Spleen (tissue), 11 donors: ENCODE results near the gene PELI2. TPM values are rescaled to one million over a fixed set of nuclear protein-coding genes. Genes with fewer than 3 reads are reported as not detected.
A peak's percentile ranks its signal among the peaks of the same experiment; 100 is the strongest.

Experiments used
- DNase-seq: peaks from one replicate; pipeline ENCODE4 v3.0.0-alpha.2; 2020
- H3K27ac ChIP-seq, 8 donors: fragments of 200-600 bp; sonication (generic) in 7 of 8; 1 replicate in 4 of 8; 2 replicates in 4 of 8; pipeline versions ENCODE4 v1.5.0 to v1.8.0; 2016 to 2021; ENCODE audit warnings: inconsistent platforms in 4 of 8, mild to moderate bottlenecking in 4 of 8, moderate library complexity in 1 of 8
- H3K27me3 ChIP-seq, 7 donors: fragments of 200-600 bp; sonication (generic) in 6 of 7; replicated peaks in 1 of 7; 1 replicate in 4 of 7; 2 replicates in 3 of 7; pipeline versions ENCODE4 v1.5.0 to v1.8.0; 2016 to 2021; ENCODE audit warnings: inconsistent platforms in 3 of 7, mild to moderate bottlenecking in 1 of 7
- H3K36me3 ChIP-seq, 6 donors: fragments of 200-600 bp; sonication (generic) in 5 of 6; 1 replicate in 4 of 6; 2 replicates in 2 of 6; pipeline versions ENCODE4 v1.5.0 to v1.8.0; 2016 to 2021; ENCODE audit warnings: inconsistent platforms in 2 of 6
- H3K4me1 ChIP-seq, 6 donors: fragments of 200-600 bp; sonication (generic) in 5 of 6; 1 replicate in 3 of 6; 2 replicates in 3 of 6; pipeline versions ENCODE4 v1.5.0 to v1.8.0; 2016 to 2021; ENCODE audit warnings: inconsistent platforms in 3 of 6
- H3K4me3 ChIP-seq, 8 donors: fragments of 200-600 bp; sonication (generic) in 7 of 8; 1 replicate in 4 of 8; 2 replicates in 4 of 8; pipeline versions ENCODE4 v1.5.0 to v1.8.0; 2016 to 2021; ENCODE audit warnings: inconsistent platforms in 4 of 8, mild to moderate bottlenecking in 4 of 8, moderate library complexity in 2 of 8
- H3K9me3 ChIP-seq, 8 donors: fragments of 200-600 bp; sonication (generic) in 7 of 8; 1 replicate in 4 of 8; 2 replicates in 4 of 8; pipeline versions ENCODE4 v1.5.0 to v1.8.0; 2016 to 2021; ENCODE audit warnings: inconsistent platforms in 4 of 8
- CTCF ChIP-seq, 11 experiments: fragments of 200-600 bp in 7 of 11; fragments of 450-650 bp in 4 of 11; sonication (generic) in 4 of 11; IDR thresholded peaks in 8 of 11; conservative IDR thresholded peaks in 3 of 11; 1 replicate in 7 of 11; 2 replicates in 4 of 11; pipeline versions ENCODE4 v1.4.0 to v1.8.0; 2016 to 2021; ENCODE audit warnings: antibody characterized with exemption in 11 of 11, inconsistent platforms in 4 of 11, mild to moderate bottlenecking in 1 of 11
- POLR2A ChIP-seq, 3 donors: fragments of 450-650 bp; IDR thresholded peaks; one replicate each; pipeline ENCODE4 v1.5.1; 2017; ENCODE audit warnings: antibody characterized with exemption in 3 of 3, mild to moderate bottlenecking in 1 of 3
- POLR2AphosphoS5 ChIP-seq, 3 donors: sonication (generic); formaldehyde crosslinking; IDR thresholded peaks; one replicate each; pipeline ENCODE4 v1.5.1; 2017; ENCODE audit warnings: antibody characterized with exemption in 3 of 3
- WGBS, 5 donors: extraction: QIAGEN DNeasy Blood & Tissue Kit in 3 of 5; methylation state at CpG; one replicate each; pipeline versions ENCODE4 v1.1.5 to v1.1.7; 2013 to 2018; 5-methylcytosine and 5-hydroxymethylcytosine counted together
- intact Hi-C: fragments of 100-400 bp; cut with DNase I; formaldehyde crosslinking; loops from one replicate; pipeline ENCODE4 v1.15.0; 2023; ENCODE audit warnings: low total_unique reads
- polyA plus RNA-seq, 3 donors: library from polyadenylated mRNA; stranded (reverse); fragments of 200-250 nt; gene quantifications; one replicate each; pipeline ENCODE4 v1.2.1, GENCODE V29; 2013
- total RNA-seq, 7 donors: library from RNA; depleted of rRNA in 3 of 7; stranded (reverse); fragments of >200 nt in 3 of 7; fragmentation: NEBNext Ultra II Directional in 4 of 7; extraction: Animal tissue kit (Norgen Biotek cat#: 25700) in 4 of 7; gene quantifications; one replicate each; pipeline versions ENCODE4 v1.1.0 to v1.2.1, GENCODE V29; 2016 to 2021
- donor health status: healthy with polysubstance abuse.
- donor health status: DM: no; HTN: no; CAD: no; lungs with moderate emphysema.
- donor health status: DM: no; HTN: no; CAD: no.
- donor health status: Bipolar disorder and iron deficiency.
- donor health status: healthy.
- donor health status: DM: no; HTN: no; CAD: no.
- donor health status: DM: yes; HTN: yes; CAD: no.

PELI2 gene
- total and polyA plus RNA-seq, 10 donors = 2.1 to 25.3 (median 18.0) TPM

- Histone ChIP-seq H3K36me3 (no peaks in the 10 kb centered on the region), H3K4me3 (no peak overlapping the region), H3K27me3 (no peaks in the 10 kb centered on the region), H3K9me3 (no peaks in the 10 kb centered on the region), H3K4me1 (peaks cover 0 to 13% (median 0%) of the 10 kb centered on the region in 6 donors), H3K27ac (no peak overlapping the region)
- no peak for DNase-seq
- intact Hi-C loops = no loop called here
- TF ChIP-seq CTCF (IDR thresholded peaks at IDR 0.05 in 8 of 11, conservative IDR thresholded peaks at IDR 0.05 in 3 of 11) (no peak), POLR2A (IDR thresholded peaks at IDR 0.05) (no peak), POLR2AphosphoS5 (IDR thresholded peaks at IDR 0.05) (no peak)
- 36 to 87% (median 68%) methylated on average over 1 of the region's 1 CpG for WGBS, 5 donors
These were observed 10.2 kb upstream of the PELI2 start for GRCh38 chr14:56108057-56108456.

- Histone ChIP-seq H3K27me3 (no peaks in the 10 kb centered on the region), H3K4me3 (no peak overlapping the region), H3K27ac (peak overlapping the region in 3 of 8 donors; percentile 16 to 57 (median 48)), H3K4me1 (peaks cover 0 to 45% (median 21%) of the 10 kb centered on the region in 6 donors), H3K9me3 (no peaks in the 10 kb centered on the region), H3K36me3 (no peaks in the 10 kb centered on the region)
- no peak for TF ChIP-seq POLR2A (IDR thresholded peaks at IDR 0.05)
- TF ChIP-seq CTCF (IDR thresholded peaks at IDR 0.05 in 8 of 11, conservative IDR thresholded peaks at IDR 0.05 in 3 of 11) = no peak
- TF ChIP-seq POLR2AphosphoS5 (IDR thresholded peaks at IDR 0.05) = no peak
- no peak for DNase-seq
- WGBS, 5 donors = 48 to 65% (median 58%) methylated on average over 2 of the region's 2 CpGs
- intact Hi-C loops = no loop called here
These were observed 5.4 kb upstream of the PELI2 start for GRCh38 chr14:56112781-56113180.

GRCh38 chr14:56115334-56115870 lies 2.8 kb upstream of the PELI2 start:
- Histone ChIP-seq H3K4me1 (peaks cover 8 to 60% (median 32%) of the 10 kb centered on the region in 6 donors), H3K4me3 (no peak overlapping the region), H3K9me3 (no peaks in the 10 kb centered on the region), H3K27ac (peak overlapping the region in 3 of 8 donors; percentile 96 to 99 (median 98)), H3K36me3 (no peaks in the 10 kb centered on the region), H3K27me3 (peaks cover 0 to 4% (median 0%) of the 10 kb centered on the region in 7 donors)
- intact Hi-C loops = no loop called here
- DNase-seq = peak; percentile 64
- 88 to 97% (median 94%) methylated on average over 3 of the region's 3 CpGs for WGBS, 5 donors
- TF ChIP-seq POLR2AphosphoS5 (IDR thresholded peaks at IDR 0.05) (no peak), POLR2A (IDR thresholded peaks at IDR 0.05) (no peak), CTCF (IDR thresholded peaks at IDR 0.05 in 8 of 11, conservative IDR thresholded peaks at IDR 0.05 in 3 of 11) (no peak)

GRCh38 chr14:56115976-56116893 lies 2.0 kb upstream of the PELI2 start:
- Histone ChIP-seq H3K4me3 (peak overlapping the region in 1 of 8 donors; percentile 88), H3K27ac (peak overlapping the region in 7 of 8 donors; percentile 95 to 99 (median 96)), H3K4me1 (peaks cover 10 to 68% (median 38%) of the 10 kb centered on the region in 6 donors), H3K9me3 (no peaks in the 10 kb centered on the region), H3K27me3 (peaks cover 0 to 4% (median 0%) of the 10 kb centered on the region in 7 donors), H3K36me3 (no peaks in the 10 kb centered on the region)
- intact Hi-C loops = no loop called here
- no peak for TF ChIP-seq POLR2A (IDR thresholded peaks at IDR 0.05)
- no peak for TF ChIP-seq CTCF (IDR thresholded peaks at IDR 0.05 in 8 of 11, conservative IDR thresholded peaks at IDR 0.05 in 3 of 11)
- no peak for TF ChIP-seq POLR2AphosphoS5 (IDR thresholded peaks at IDR 0.05)
- DNase-seq = peak; percentile 66
- WGBS, 5 donors = 59 to 77% (median 63%) methylated on average over 8 of the region's 8 CpGs
